Stimulated activated CD8-positive, alpha-beta memory T cell treated with anti-CD3 and anti-CD28 coated beads, Interleukin-15, amount 100 ng/mL, for 1 hour (primary cell): ENCODE data around the gene EVA1C.
"Not testable (repeated sequence)": the region's sequence is repeated elsewhere in the genome, so short reads cannot be mapped to it uniquely, and the experiment has no call there.

Experiments used
- DNase-seq: peaks from one replicate; pipeline ENCODE4 v3.0.0-alpha.2; 2020; ENCODE audit warnings: low read depth

The EVA1C gene

GRCh38 chr21:32424674-32425073, 12.2 kb downstream of the EVA1C start:
- DNase-seq, result no peak

GRCh38 chr21:32425628-32426027, 13.1 kb downstream of the EVA1C start:
- no peak for DNase-seq

GRCh38 chr21:32426066-32426465, 13.6 kb downstream of the EVA1C start:
- DNase-seq, result no peak

DNA sequence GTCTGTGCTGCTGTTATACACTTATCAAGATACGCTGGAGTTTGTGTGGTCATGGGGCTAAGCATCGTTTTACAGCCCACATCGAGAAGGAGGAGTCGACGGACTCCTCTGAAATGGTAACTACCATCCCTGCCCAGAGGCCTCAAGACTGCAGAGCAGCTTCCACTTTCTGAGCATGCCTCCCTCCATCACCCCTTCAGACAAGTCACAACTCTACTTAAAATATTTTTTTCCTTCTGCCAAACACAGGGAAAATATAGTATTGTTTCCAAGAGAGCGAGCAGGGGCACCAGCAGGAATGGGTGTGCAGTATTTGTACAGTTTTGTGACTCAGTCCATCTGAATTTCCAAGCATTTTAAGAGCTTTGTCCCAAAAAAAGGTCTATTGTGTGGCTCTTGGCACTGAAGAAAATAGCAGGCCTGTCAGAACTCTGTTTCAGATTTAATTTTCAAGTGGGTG, 14.1 kb downstream of the EVA1C start:
- no peak for DNase-seq

GRCh38 chr21:32427958-32428623, 15.6 kb downstream of the EVA1C start:
- DNase-seq, result no peak

- not testable (repeated sequence) for DNase-seq
Observed at GRCh38 chr21:32432982-32433660, 20.6 kb downstream of the EVA1C start.

DNA sequence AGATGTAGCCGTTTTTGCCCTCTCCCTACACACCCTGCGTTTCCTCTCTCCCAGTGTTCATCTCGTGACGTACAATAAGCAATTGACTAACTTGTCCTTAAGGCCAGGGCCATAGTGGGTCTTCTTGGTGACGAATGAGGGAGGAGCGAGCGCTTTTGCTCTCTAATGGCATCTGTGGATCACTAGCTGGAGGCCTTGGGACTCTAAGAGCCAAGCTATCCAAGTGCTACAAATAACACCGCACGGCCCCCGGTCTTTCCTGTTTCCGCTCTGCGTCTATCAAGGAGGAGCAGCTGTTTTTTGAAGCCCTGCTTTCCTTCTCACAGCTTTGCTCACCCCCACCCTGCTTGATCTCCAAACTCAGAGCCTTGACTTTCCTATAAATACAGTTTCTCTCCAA, 25.2 kb downstream of the EVA1C start:
- no peak for DNase-seq

DNA sequence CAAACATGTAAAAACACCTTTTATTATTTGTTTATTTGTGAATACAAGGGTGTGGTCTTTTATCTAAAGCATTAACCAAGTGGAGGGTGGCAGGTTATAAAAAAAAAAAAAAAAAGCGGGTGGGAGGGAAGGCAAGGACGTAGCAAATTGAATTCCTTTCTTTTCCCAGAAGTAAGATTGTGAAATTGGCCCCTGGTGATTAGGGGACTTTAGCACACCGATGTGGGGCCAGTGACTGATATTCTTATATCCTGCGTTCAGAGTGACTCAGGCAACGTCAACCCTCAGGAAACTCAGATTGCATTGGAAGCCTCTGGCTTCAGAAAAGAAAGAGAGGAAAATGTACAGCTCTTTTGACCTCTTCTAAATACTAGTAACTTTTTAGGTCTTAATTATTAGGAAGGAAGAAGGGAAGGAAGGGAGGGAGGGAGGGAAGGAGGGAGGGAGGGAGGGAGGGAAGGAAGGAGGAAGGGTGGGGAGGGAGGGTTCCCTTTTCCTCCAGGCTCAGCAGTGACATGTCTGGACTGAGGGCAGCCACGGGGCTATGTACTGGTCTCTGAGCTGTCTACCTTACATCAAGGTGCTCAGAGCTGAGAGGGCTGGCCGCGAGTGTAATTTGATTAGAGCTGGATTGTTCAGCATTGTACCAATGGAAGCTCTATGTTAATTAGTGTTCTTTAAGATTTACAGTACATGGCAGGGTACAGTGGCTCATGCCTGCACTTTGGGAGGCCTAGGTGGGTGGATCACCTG, 30.2 kb downstream of the EVA1C start:
- DNase-seq, result no peak

DNA sequence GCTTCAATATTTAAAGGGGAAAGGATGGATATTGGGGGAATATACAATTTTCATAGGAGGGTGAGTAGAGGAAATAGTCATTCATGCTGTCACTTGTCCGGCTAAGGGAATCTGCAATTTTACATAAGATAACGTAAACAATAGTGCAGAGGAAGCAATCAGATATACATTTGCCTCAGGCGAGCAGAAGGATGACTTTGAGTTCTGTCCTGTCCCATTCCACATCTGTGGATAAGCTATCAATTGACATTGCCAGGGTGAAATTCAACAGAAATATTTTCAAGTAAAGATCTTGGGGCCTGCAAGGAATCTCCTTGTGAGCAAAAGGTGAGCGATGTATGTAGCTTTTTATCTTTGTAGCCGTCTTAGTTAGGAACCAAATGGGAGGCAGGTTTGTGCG, 32.6 kb downstream of the EVA1C start:
- no peak for DNase-seq

- DNase-seq, result not testable (repeated sequence)
Observed at GRCh38 chr21:32446440-32446839, 33.9 kb downstream of the EVA1C start.

DNA sequence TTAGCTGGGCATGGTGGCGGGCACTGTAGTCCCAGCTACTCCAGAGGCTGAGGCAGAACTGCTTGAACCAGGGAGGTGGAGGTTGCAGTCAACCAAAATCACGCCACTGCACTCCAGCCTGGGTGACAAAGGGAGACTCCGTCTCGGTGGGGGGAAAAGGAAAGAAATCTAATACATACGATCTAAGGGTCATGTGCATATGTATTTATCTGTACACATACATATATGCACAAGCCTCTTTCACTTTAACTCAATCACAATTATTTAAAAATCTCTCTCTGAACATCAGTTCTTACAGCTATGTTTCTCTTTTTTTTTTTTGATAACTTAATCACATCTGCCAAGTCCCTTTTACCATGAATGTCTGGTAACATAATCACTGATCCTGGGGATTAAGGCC, 34.7 kb downstream of the EVA1C start:
- DNase-seq, result no peak

DNA sequence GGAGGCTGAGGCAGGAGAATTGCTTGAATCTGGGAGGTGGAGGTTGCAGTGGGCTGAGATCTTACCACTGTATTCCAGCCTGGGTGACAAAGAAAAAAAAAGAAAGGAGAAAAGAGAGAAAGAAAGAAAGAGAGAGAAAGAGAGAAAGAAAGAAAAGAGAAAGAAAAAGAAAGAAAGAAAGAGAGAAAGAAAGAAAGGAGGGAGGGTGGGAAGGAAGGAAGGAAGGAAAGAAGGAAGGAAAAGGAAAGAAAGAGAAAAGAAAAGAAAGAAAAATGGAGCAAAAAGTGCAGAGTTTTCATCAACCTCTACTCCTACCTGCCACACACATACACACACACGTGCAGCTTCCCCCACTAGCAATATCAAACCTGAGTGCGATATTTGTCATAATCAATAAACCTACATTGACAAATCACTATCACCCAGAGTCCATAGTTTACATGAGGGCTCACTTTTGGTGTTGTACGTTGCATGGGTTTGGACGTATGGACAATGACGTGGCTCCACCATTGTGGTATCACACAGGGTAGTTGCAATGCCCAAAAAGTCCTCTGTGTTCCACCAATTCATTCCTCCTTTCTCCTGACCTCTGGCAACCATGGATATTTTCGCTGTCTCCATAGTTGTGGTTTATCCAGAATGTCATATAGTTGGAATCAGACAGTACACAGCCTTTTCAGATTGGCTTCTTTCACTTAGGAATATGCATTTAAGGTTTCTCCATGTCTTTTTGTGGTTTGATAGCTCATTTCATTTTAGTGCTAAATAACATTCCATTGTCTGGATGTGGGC, 36.5 kb downstream of the EVA1C start:
- DNase-seq, result no peak

GRCh38 chr21:32450881-32451701, 38.6 kb downstream of the EVA1C start:
- not testable (repeated sequence) for DNase-seq

GRCh38 chr21:32452191-32452590, 39.7 kb downstream of the EVA1C start:
- not testable (repeated sequence) for DNase-seq

DNA sequence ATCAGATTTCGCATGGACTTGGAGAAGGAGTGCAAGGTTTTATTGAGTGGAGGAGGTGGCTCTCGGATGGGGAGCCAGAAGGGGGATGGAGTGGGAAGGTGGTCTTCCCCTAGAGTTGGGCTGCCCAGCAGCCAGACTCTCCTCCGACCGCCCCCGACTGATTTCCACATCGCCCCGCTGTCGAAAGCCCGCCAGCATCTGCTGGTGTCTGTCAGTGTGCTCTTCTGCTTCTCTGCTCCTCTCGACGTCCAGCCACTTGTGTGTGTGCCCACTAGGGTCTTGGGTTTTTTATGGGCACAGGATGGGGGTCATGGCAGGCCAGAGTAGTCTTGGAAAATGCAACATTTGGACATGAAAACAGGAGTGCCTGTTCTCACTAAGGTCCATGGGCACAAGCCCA, 40.1 kb downstream of the EVA1C start:
- DNase-seq, result no peak

- DNase-seq, result no peak
Observed at GRCh38 chr21:32455548-32455947, 43.0 kb downstream of the EVA1C start.

DNA sequence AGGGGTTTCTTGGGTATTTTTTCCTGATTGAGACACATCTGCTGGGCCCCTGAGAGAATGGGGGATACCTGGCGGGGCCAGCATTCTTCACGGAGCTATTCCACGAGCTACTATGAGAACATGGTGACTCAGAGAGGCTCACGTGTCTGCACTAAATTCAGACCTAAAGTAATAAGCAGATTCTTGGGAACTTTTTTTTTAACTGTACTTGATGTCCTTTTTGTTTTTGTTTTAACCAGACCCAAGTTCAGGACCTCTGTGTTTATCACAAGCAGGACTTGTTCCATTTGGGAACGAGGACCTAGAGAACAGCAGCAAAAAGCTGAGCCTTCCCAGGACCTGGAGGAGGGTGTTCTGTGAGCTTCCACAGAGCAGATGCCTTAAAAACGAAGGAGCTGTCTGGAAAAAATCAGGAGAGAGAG, 44.0 kb downstream of the EVA1C start:
- DNase-seq, result no peak

DNA sequence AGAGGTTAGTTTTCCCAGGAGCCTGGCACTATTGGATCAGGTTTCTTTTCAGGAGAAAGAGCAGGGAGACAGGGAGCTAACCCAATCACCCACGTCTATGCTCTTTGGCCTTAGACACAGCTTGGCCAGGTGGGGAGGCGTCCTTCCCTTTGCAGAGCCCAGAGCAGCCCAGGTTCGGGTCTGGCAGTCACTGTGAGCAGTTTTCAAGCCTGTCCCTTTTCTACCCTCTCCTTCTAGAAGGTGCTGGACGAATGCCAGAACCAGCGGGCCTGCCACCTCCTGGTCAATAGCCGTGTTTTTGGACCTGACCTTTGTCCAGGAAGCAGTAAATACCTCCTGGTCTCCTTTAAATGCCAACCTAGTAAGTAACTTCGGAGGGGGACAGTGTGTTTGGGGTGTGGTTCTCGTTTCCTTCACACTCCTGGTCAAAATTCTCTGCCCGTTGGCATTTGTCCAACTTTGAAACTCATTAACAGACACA, 44.9 kb downstream of the EVA1C start:
- no peak for DNase-seq

DNA sequence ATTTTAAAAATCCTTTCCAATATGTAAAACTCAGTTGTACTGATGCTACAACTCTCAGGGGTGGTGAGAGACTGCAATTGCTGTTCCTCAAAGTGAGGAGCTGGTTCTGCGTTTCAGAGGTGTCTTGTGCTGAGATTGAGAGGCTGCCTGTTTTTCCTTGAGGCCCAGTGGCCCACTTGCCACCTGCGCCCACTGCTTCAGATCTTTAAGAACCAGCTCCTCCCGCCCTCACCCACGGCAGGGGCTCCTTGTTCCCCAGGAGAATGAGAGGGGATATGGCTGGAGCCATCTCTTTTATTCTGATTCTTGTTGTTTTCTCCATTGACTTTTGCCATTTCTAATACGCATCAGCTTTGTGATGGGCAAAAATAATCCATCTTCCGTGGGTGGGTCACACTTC, 45.5 kb downstream of the EVA1C start:
- no peak for DNase-seq

DNA sequence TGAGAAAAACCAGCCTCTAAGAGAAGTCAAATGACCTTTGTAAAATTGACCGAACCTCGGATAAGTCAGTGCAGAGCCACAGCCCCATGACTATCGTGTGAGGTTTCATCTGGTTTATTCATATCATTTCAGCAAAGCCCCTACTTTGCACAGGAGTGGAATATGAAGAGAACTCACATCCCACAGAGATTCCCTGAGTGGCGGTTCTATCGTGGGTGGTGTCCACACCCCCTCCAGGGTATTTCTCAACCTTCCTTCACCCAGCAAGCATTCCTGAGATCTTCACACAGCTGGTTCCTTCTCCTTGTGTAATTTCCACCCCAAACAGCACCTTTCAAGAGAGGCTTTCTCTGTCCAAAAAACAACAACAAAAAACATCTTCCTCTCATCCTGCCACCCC, 47.5 kb downstream of the EVA1C start:
- DNase-seq, result no peak

GRCh38 chr21:32461503-32461902, 49.0 kb downstream of the EVA1C start:
- DNase-seq, result no peak
